Upper lobe of left lung (tissue), 6 donors: ENCODE results near the gene CPEB1. TPM values are rescaled to one million over a fixed set of nuclear protein-coding genes. Genes with fewer than 3 reads are reported as not detected.

Experiments
- ATAC-seq, 2 donors: fragments of 200-7000 bp; cut with Tn5 transposase; one replicate each; pipeline ENCODE4 v1.9.1; 2022; ENCODE audit warnings: mild to moderate bottlenecking in 2 of 2, moderate library complexity in 2 of 2; ENCODE audit not compliant: low FRiP score in 2 of 2
- DNase-seq, 2 donors: peaks; one replicate each; pipeline ENCODE4 v3.0.0-alpha.2; 2019 to 2020
- H3K27ac ChIP-seq, 4 donors: fragments of 200-600 bp; sonication (generic); one replicate each; pipeline ENCODE4 v1.5.1; 2016 to 2019
- H3K27me3 ChIP-seq, 4 donors: fragments of 200-600 bp; sonication (generic); one replicate each; pipeline ENCODE4 v1.5.1; 2017 to 2019
- H3K36me3 ChIP-seq, 4 donors: fragments of 200-600 bp; sonication (generic); one replicate each; pipeline ENCODE4 v1.5.1; 2016 to 2019
- H3K4me1 ChIP-seq, 4 donors: fragments of 200-600 bp; sonication (generic); one replicate each; pipeline ENCODE4 v1.5.1; 2018 to 2019
- H3K4me3 ChIP-seq, 4 donors: fragments of 200-600 bp; sonication (generic); one replicate each; pipeline ENCODE4 v1.5.1; 2017 to 2019; ENCODE audit warnings: mild to moderate bottlenecking in 2 of 4, moderate library complexity in 1 of 4
- H3K9me3 ChIP-seq, 4 donors: fragments of 200-600 bp; sonication (generic); one replicate each; pipeline ENCODE4 v1.5.1; 2018 to 2019
- CTCF ChIP-seq, 6 experiments: fragments of 450-650 bp in 4 of 6; fragments of 200-600 bp in 2 of 6; sonication (generic) in 2 of 6; IDR thresholded peaks; one replicate each; pipeline ENCODE4 v1.5.1; 2016 to 2019; ENCODE audit warnings: antibody characterized with exemption in 6 of 6
- EP300 ChIP-seq, 4 donors: sonication (generic); formaldehyde crosslinking; IDR thresholded peaks; one replicate each; pipeline ENCODE4 v1.5.1; 2017; ENCODE audit warnings: antibody characterized with exemption in 4 of 4, control low read depth in 2 of 4
- POLR2A ChIP-seq, 4 donors: fragments of 450-650 bp; IDR thresholded peaks; one replicate each; pipeline ENCODE4 v1.5.1; 2016 to 2017; ENCODE audit warnings: antibody characterized with exemption in 4 of 4, mild to moderate bottlenecking in 2 of 4
- POLR2AphosphoS5 ChIP-seq, 2 donors: sonication (generic); formaldehyde crosslinking; IDR thresholded peaks; one replicate each; pipeline ENCODE4 v1.5.1; 2017; ENCODE audit warnings: antibody characterized with exemption in 2 of 2
- WGBS, 2 donors: methylation state at CpG; one replicate each; pipeline ENCODE4 v1.1.5; 2017 to 2018; 5-methylcytosine and 5-hydroxymethylcytosine counted together
- total RNA-seq, 6 donors: library from RNA; depleted of rRNA in 4 of 6; stranded (reverse); fragments of >200 nt in 4 of 6; gene quantifications; one replicate each; pipeline versions ENCODE4 v1.1.0 to v1.2.1, GENCODE V29; 2016 to 2021
- donor health status: DM: no; HTN: no; CAD: no; lungs with moderate emphysema.
- donor health status: DM: no; HTN: yes; CAD: no; lungs with severe emphysema.

The CPEB1 gene
- total RNA-seq, 6 donors from 2014 or later, result 0.76 to 3.4 (median 1.7) TPM

DNA sequence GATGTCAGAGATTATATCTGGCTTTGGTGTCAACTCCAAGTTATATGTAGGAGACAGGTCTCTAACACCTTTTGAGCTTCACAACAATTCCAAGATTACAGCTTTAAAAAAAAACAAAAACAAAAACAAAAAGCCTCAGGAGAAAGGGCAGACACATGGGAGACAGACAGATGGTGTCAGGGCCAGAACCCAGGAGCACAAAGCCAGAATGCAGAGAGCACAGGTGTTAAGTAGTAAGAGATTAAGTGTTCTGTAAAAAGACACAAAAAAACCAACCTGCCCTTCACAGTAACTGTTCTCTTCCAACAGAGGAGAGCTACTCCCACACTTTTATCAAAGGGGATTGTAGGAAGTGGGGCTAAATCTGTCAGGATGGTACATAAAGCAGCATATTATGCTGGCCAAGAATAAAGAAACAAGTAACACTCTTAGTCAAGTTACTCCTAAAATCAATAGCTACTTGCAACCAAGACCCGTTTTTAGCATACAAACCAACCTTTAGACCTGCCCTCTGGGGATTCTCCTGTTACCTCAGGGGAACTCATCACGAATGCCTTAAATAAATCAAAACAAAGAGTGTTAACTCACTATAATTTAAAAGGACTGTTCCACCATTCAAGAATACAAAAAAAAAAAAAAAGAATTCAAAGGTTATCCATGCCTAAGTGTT, 5.9 kb downstream of the CPEB1 start:
- DNase-seq, result no peak
- Histone ChIP-seq H3K27me3 (peaks cover 0 to 16% (median 3%) of the 10 kb centered on the region in 4 donors), H3K4me1 (peaks cover 0 to 4% (median 1%) of the 10 kb centered on the region in 4 donors), H3K4me3 (no peak overlapping the region), H3K27ac (no peak overlapping the region), H3K9me3 (no peaks in the 10 kb centered on the region), H3K36me3 (no peaks in the 10 kb centered on the region)
- WGBS, 2 donors, result 41 to 60% methylated on average over 2 of the region's 2 CpGs
- no peak for ATAC-seq
- TF ChIP-seq POLR2AphosphoS5 (IDR thresholded peaks at IDR 0.05) (no peak), CTCF (IDR thresholded peaks at IDR 0.05) (no peak), EP300 (IDR thresholded peaks at IDR 0.05) (no peak), POLR2A (IDR thresholded peaks at IDR 0.05) (no peak)

DNA sequence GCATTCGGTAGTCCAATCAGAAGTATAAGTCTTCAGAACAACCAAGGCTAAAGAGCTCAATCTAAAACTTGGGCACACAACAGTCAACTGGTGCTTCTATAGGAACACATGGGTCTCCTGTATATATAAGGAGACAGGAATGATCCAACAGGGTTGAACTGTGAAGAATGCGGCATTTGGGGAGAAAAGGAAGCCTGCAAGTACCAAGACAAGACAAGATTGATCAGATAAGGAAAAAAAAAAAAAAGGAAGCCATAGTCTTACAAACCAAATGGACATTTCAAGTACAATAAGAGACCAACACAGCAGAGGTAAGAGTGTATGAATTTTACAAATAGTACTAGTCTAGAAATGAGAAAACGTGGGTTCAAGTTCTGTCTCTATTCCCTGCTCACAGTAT, 6.5 kb downstream of the CPEB1 start:
- no peaks in the 10 kb centered on the region for H3K9me3 ChIP-seq
- no peak overlapping the region for H3K4me3 ChIP-seq
- H3K4me1 ChIP-seq, result no peaks in the 10 kb centered on the region
- 57 to 67% methylated on average over 3 of the region's 3 CpGs for WGBS, 2 donors
- no peak overlapping the region for H3K27ac ChIP-seq
- H3K36me3 ChIP-seq, result no peaks in the 10 kb centered on the region
- peaks cover 0 to 11% (median 0%) of the 10 kb centered on the region in 4 donors for H3K27me3 ChIP-seq
- ATAC-seq (no peak), DNase-seq (no peak)
- TF ChIP-seq EP300 (IDR thresholded peaks at IDR 0.05) (no peak), POLR2AphosphoS5 (IDR thresholded peaks at IDR 0.05) (no peak), POLR2A (IDR thresholded peaks at IDR 0.05) (no peak), CTCF (IDR thresholded peaks at IDR 0.05) (no peak)

GRCh38 chr15:82635798-82636197, 11.4 kb downstream of the CPEB1 start:
- Histone ChIP-seq H3K27ac (no peak overlapping the region), H3K9me3 (no peaks in the 10 kb centered on the region), H3K36me3 (no peaks in the 10 kb centered on the region), H3K4me1 (no peaks in the 10 kb centered on the region), H3K4me3 (no peak overlapping the region), H3K27me3 (no peaks in the 10 kb centered on the region)
- DNase-seq (no peak), ATAC-seq (no peak)
- WGBS, 2 donors, result 46 to 55% methylated on average over 2 of the region's 2 CpGs
- TF ChIP-seq POLR2AphosphoS5 (IDR thresholded peaks at IDR 0.05), result no peak

DNA sequence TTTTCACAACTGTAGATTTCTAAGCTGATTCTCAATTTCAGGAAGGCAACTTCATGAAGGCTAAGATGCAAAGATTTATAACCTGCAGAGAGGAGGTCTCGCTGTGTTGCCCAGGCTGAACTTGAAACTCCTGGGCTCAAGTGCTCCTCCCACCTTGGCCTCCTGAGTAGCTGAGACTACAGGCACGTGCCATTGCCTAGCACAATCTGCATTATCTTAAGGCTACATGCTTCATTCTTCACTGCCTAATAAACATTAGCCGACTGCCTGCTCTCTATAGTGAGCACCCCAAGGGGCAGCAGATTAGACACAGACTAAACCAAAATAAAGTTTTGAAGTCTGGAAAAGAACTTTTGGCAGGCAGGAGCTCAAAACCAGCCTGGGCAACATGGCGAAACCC, 17.1 kb downstream of the CPEB1 start:
- no peak for DNase-seq
- Histone ChIP-seq H3K36me3 (no peaks in the 10 kb centered on the region), H3K4me1 (no peaks in the 10 kb centered on the region), H3K4me3 (no peak overlapping the region), H3K27me3 (no peaks in the 10 kb centered on the region), H3K9me3 (no peaks in the 10 kb centered on the region), H3K27ac (no peak overlapping the region)
- TF ChIP-seq CTCF (IDR thresholded peaks at IDR 0.05) (no peak), POLR2A (IDR thresholded peaks at IDR 0.05) (no peak), POLR2AphosphoS5 (IDR thresholded peaks at IDR 0.05) (no peak), EP300 (IDR thresholded peaks at IDR 0.05) (no peak)
- no peak for ATAC-seq
- WGBS, 2 donors, result 57 to 66% methylated on average over 4 of the region's 4 CpGs

- TF ChIP-seq POLR2AphosphoS5 (IDR thresholded peaks at IDR 0.05) (no peak), POLR2A (IDR thresholded peaks at IDR 0.05) (no peak), EP300 (IDR thresholded peaks at IDR 0.05) (no peak), CTCF (IDR thresholded peaks at IDR 0.05) (no peak)
- Histone ChIP-seq H3K9me3 (no peaks in the 10 kb centered on the region), H3K4me3 (no peak overlapping the region), H3K27me3 (no peaks in the 10 kb centered on the region), H3K36me3 (no peaks in the 10 kb centered on the region), H3K4me1 (no peaks in the 10 kb centered on the region), H3K27ac (no peak overlapping the region)
- no peak for ATAC-seq
- no peak for DNase-seq
- WGBS, 2 donors, result 84 to 88% methylated on average over 4 of the region's 4 CpGs
Observed at GRCh38 chr15:82625136-82625535, 22.0 kb downstream of the CPEB1 start.
